A549 (cell line): ENCODE measurements around the gene TNFSF4. TPM values are rescaled to one million over a fixed set of nuclear protein-coding genes. Genes with fewer than 3 reads are reported as not detected.

Experiments
- ATAC-seq, 2 experiments: fragments of 200-7000 bp in 1 of 2; fragments of >200 bp in 1 of 2; cut with Nextera tagmentation in 1 of 2; cut with Tn5 transposase in 1 of 2; 3 replicates each; pipeline versions ENCODE4 v1.8.0 to v1.9.1; 2018 to 2020; ENCODE audit warnings: mild to moderate bottlenecking in 1 of 2, moderate library complexity in 1 of 2
- CTCF ChIA-PET: fragments of 300-600 bp; sonication (Branson Sonifier 250); formaldehyde crosslinking; extraction: SDS; loops from one replicate; lab custom pipeline; 2021; ENCODE audit warnings: antibody characterized with exemption, inconsistent platforms; lab: Yijun Ruan, JAX
- POLR2A ChIA-PET: fragments of 350-600 bp; formaldehyde crosslinking; extraction: SDS; loops from one replicate; lab custom pipeline; 2021; ENCODE audit warnings: antibody characterized with exemption, inconsistent platforms; lab: Yijun Ruan, JAX
- DNase-seq, 2 experiments: peaks; one replicate each; pipeline versions ENCODE4 v3.0.0 to v3.0.0-alpha.2; 2011 to 2016; ENCODE audit warnings: low read depth in 1 of 2, low spot score in 1 of 2
- FAIRE-seq: peaks from 2 replicates; lab custom pipeline; 2011; peaks lifted over from hg19 to GRCh38; lab: Jason Lieb, UNC
- H3K27ac ChIP-seq, 2 experiments: fragments of >200 bp; sonication (Bioruptor Twin); formaldehyde crosslinking; 3 replicates each; pipeline ENCODE4 v1.5.1; 2016 to 2017
- H3K4me1 ChIP-seq: fragments of >200 bp; sonication (Bioruptor Twin); formaldehyde crosslinking; 3 replicates; pipeline ENCODE4 v1.6.1; 2016
- H3K4me2 ChIP-seq: fragments of >200 bp; sonication (Bioruptor Twin); formaldehyde crosslinking; 3 replicates; pipeline ENCODE4 v1.6.1; 2016
- H3K4me3 ChIP-seq: fragments of >200 bp; sonication (Bioruptor Twin); formaldehyde crosslinking; 3 replicates; pipeline ENCODE4 v1.5.1; 2016
- H3K9me3 ChIP-seq: fragments of >200 bp; sonication (Bioruptor Twin); formaldehyde crosslinking; 3 replicates; pipeline ENCODE4 v1.6.1; 2016
- BCL3 ChIP-seq: fragments of >200 bp; sonication (Bioruptor Twin); formaldehyde crosslinking; IDR thresholded peaks from 3 replicates; pipeline ENCODE4 v1.6.1; 2016
- CEBPB ChIP-seq, 2 experiments: fragments of >200 bp in 1 of 2; sonication (Bioruptor Twin) in 1 of 2; formaldehyde crosslinking in 1 of 2; IDR thresholded peaks; 2 replicates each; pipeline ENCODE4 v1.6.1; 2012 to 2016
- CHD4 ChIP-seq: fragments of 200-600 bp; sonication (generic); IDR thresholded peaks from 2 replicates; pipeline ENCODE4 v1.6.1; 2016; ENCODE audit warnings: antibody characterized with exemption, mild to moderate bottlenecking, borderline replicate concordance
- E2F6 ChIP-seq: IDR thresholded peaks from 2 replicates; pipeline ENCODE4 v1.6.1; 2012; ENCODE audit warnings: low read depth, borderline replicate concordance
- FOSB ChIP-seq: fragments of 250-450 bp; sonication (Bioruptor Pico); IDR thresholded peaks from 2 replicates; pipeline ENCODE4 v1.5.0; 2020; ENCODE audit warnings: mild to moderate bottlenecking, moderate library complexity
- FOXS1 ChIP-seq: fragments of 250-450 bp; sonication (Bioruptor Pico); IDR thresholded peaks from 2 replicates; pipeline ENCODE4 v1.5.0; 2020; ENCODE audit warnings: mild to moderate bottlenecking, moderate library complexity
- GATA3 ChIP-seq: IDR thresholded peaks from 2 replicates; pipeline ENCODE4 v1.6.1; 2012; ENCODE audit warnings: borderline replicate concordance
- HES2 ChIP-seq: fragments of >200 bp; sonication (Bioruptor Twin); formaldehyde crosslinking; IDR thresholded peaks from 2 replicates; pipeline ENCODE4 v1.6.1; 2016
- HOXB13 ChIP-seq: fragments of 250-450 bp; sonication (Bioruptor Pico); IDR thresholded peaks from 2 replicates; pipeline ENCODE4 v1.5.0; 2020; ENCODE audit warnings: low read depth, mild to moderate bottlenecking, moderate library complexity
- JUN ChIP-seq, 2 experiments: fragments of >200 bp; sonication (Bioruptor Twin); formaldehyde crosslinking; IDR thresholded peaks; 2 replicates in 1 of 2; 3 replicates in 1 of 2; pipeline ENCODE4 v1.6.1; 2016 to 2017
- MAFK ChIP-seq: fragments of 450-650 bp; IDR thresholded peaks from 2 replicates; pipeline ENCODE4 v1.6.1; 2014; ENCODE audit not compliant: partially characterized antibody
- MYC ChIP-seq: IDR thresholded peaks from 2 replicates; pipeline ENCODE4 v1.6.1; 2012; ENCODE audit warnings: mild to moderate bottlenecking, inconsistent platforms, low read length, improper control_type of control experiment, borderline replicate concordance
- NFE2L2 ChIP-seq: fragments of 150-350 bp; conservative IDR thresholded peaks from 2 replicates; pipeline ENCODE4 v1.6.1; 2014; ENCODE audit warnings: low read length
- POLR2A ChIP-seq: IDR thresholded peaks from 2 replicates; pipeline ENCODE4 v1.6.1; 2012; ENCODE audit warnings: mild to moderate bottlenecking, low read length
- RAD21 ChIP-seq, 2 experiments: fragments of >200 bp in 1 of 2; sonication (Bioruptor Twin) in 1 of 2; formaldehyde crosslinking in 1 of 2; IDR thresholded peaks in 1 of 2; conservative IDR thresholded peaks in 1 of 2; 2 replicates in 1 of 2; 3 replicates in 1 of 2; pipeline ENCODE4 v1.6.1; 2012 to 2018; ENCODE audit warnings: inconsistent platforms in 1 of 2
- RARB ChIP-seq: fragments of 250-450 bp; sonication (Bioruptor Pico); IDR thresholded peaks from 2 replicates; pipeline ENCODE4 v1.8.0; 2021; ENCODE audit warnings: mild to moderate bottlenecking, moderate library complexity
- REST ChIP-seq: fragments of 200-600 bp; sonication (generic); IDR thresholded peaks from 2 replicates; pipeline ENCODE4 v1.6.1; 2016; ENCODE audit warnings: antibody characterized with exemption, mild to moderate bottlenecking, moderate library complexity
- SREBF2 ChIP-seq: fragments of 450-650 bp; IDR thresholded peaks from 2 replicates; pipeline ENCODE4 v1.6.1; 2014; ENCODE audit warnings: mild to moderate bottlenecking, moderate library complexity
- USF2 ChIP-seq: fragments of 450-650 bp; IDR thresholded peaks from 2 replicates; pipeline ENCODE4 v1.6.1; 2014; ENCODE audit warnings: antibody characterized with exemption
- WGBS: methylation state at CpG from one replicate; pipeline ENCODE4 v1.1.6; 2017; ENCODE audit errors: missing lambda C conversion rate; 5-methylcytosine and 5-hydroxymethylcytosine counted together
- polyA plus RNA-seq, 4 experiments: library from polyadenylated mRNA; depleted of rRNA in 3 of 4; stranded (reverse); fragments of >200 nt; fragmentation: RNase III in 1 of 4; extraction: RNeasy Plus Mini Kit Qiagen cat#74134 plus additional on column Dnase treatment in 1 of 4; gene quantifications; 2 replicates in 3 of 4; 3 replicates in 1 of 4; pipeline ENCODE4 v1.2.3, GENCODE V29; 2011 to 2017
- TF ChIP-seq, protein P1 (sequence below): fragments of 250-450 bp; sonication (Bioruptor Pico); IDR thresholded peaks from 2 replicates; pipeline ENCODE4 v1.5.0; 2020; ENCODE audit warnings: low read depth, mild to moderate bottlenecking, moderate library complexity
- TF ChIP-seq, protein P2 (sequence below): fragments of >200 bp; sonication (Bioruptor Twin); formaldehyde crosslinking; IDR thresholded peaks from 3 replicates; pipeline ENCODE4 v1.5.1; 2016

Gene TNFSF4
- polyA plus RNA-seq, 2 of the 4 experiments (the other 2 are of a cell fraction), result 0.06 to 0.27 TPM

DNA sequence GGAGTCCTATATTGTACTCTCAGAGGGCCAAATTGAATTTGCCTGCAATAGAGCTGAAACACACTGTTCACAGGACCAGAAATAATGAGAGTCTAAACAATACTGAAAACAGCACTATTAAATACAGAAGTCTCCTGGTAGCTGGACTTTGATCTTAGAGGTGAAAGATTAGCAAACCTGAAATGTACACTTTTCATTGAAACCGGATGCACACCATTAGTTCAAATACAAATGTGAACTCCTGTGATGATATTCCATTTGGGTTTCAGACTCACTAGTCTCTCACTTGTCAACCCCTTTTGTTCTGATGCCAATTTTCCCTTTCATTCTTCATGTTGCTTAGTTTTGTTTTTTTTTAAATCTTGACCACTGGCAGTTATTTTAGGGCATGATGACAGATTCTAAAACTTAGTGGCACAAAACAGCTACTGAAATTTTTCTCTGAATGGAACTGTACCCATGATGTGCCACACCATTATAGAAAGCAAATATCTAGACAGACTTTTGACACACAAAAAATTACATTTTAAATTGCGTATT is 5.9 kb upstream of the TNFSF4 start (continued):
- TF ChIP-seq, protein P1, sequence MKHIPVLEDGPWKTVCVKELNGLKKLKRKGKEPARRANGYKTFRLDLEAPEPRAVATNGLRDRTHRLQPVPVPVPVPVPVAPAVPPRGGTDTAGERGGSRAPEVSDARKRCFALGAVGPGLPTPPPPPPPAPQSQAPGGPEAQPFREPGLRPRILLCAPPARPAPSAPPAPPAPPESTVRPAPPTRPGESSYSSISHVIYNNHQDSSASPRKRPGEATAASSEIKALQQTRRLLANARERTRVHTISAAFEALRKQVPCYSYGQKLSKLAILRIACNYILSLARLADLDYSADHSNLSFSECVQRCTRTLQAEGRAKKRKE, result no peak
- TF ChIP-seq MYC, result no peak

- CTCF ChIA-PET, result interaction anchor here (0.8 to 19.0 kb wide), 5 partner anchors 8 to 467 kb away, joined by 3 to 212 read pairs (median 10); no protein-coding TSS in a partner anchor
- H3K4me2 ChIP-seq, result no peak overlapping the region
- no peak overlapping the region for H3K4me3 ChIP-seq
- FAIRE-seq, result no peak
- H3K9me3 ChIP-seq, result no peaks in the 10 kb centered on the region
- TF ChIP-seq FOSB, result no peak
- no peak for TF ChIP-seq FOXS1 (CRISPR knock-in tag)
- TF ChIP-seq, protein P1, result no peak
- TF ChIP-seq HES2, result no peak
- TF ChIP-seq BCL3, result no peak
- no peak for TF ChIP-seq CEBPB (IDR thresholded peaks at IDR 0.05)
- no peak for TF ChIP-seq MAFK
- no peak for TF ChIP-seq CHD4
- no peak for TF ChIP-seq SREBF2
- TF ChIP-seq GATA3, result no peak
- no peak for TF ChIP-seq JUN (IDR thresholded peaks at IDR 0.05)
- no peak for TF ChIP-seq RAD21 (conservative IDR thresholded peaks at IDR 0.05 in 1 of 2, IDR thresholded peaks at IDR 0.05 in 1 of 2)
- no peak for TF ChIP-seq REST
- TF ChIP-seq, protein P2, sequence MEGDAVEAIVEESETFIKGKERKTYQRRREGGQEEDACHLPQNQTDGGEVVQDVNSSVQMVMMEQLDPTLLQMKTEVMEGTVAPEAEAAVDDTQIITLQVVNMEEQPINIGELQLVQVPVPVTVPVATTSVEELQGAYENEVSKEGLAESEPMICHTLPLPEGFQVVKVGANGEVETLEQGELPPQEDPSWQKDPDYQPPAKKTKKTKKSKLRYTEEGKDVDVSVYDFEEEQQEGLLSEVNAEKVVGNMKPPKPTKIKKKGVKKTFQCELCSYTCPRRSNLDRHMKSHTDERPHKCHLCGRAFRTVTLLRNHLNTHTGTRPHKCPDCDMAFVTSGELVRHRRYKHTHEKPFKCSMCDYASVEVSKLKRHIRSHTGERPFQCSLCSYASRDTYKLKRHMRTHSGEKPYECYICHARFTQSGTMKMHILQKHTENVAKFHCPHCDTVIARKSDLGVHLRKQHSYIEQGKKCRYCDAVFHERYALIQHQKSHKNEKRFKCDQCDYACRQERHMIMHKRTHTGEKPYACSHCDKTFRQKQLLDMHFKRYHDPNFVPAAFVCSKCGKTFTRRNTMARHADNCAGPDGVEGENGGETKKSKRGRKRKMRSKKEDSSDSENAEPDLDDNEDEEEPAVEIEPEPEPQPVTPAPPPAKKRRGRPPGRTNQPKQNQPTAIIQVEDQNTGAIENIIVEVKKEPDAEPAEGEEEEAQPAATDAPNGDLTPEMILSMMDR, result no peak
- TF ChIP-seq HOXB13 (CRISPR knock-in tag), result no peak
- TF ChIP-seq POLR2A, result no peak
- TF ChIP-seq NFE2L2, result no peak
- no peak for TF ChIP-seq USF2
- no peak for TF ChIP-seq RARB (CRISPR knock-in tag)
- TF ChIP-seq E2F6, result no peak
- no peak for ATAC-seq
- POLR2A ChIA-PET, result no interaction called here
- no peak overlapping the region for H3K27ac ChIP-seq
- DNase-seq, result no peak
- WGBS, result 95% methylated on average over 1 of the region's 1 CpG
- no peaks in the 10 kb centered on the region for H3K4me1 ChIP-seq
Observed at GRCh38 chr1:173210716-173211231, 3.6 kb upstream of the TNFSF4 start.
